Loucy (cell line): ENCODE data around the gene TCP11L1.

Experiments used
- CTCF ChIP-seq: fragments of 200-600 bp; sonication (generic); conservative IDR thresholded peaks from 2 replicates; pipeline ENCODE4 v1.5.1; 2014; ENCODE audit warnings: mild to moderate bottlenecking, antibody characterized with exemption, low read length
- EZH2phosphoT487 ChIP-seq: fragments of 200-600 bp; IDR thresholded peaks from 2 replicates; pipeline ENCODE4 v1.6.1; 2018; ENCODE audit warnings: antibody characterized with exemption, mild to moderate bottlenecking, moderate library complexity, borderline replicate concordance

GRCh38 chr11:32990481-32990880 lies 48.9 kb upstream of the TCP11L1 start:
- TF ChIP-seq CTCF (no peak), EZH2phosphoT487 (no peak)
